Adrenal gland (tissue), 5 donors: Measurements from ENCODE around the gene RAB11FIP2.

Experiments used
- CTCF ChIP-seq, 6 experiments: fragments of 450-650 bp in 4 of 6; fragments of 200-600 bp in 2 of 6; sonication (generic) in 1 of 6; IDR thresholded peaks; 1 replicate in 5 of 6; 2 replicates in 1 of 6; pipeline versions ENCODE4 v1.5.1 to v1.8.0; 2016 to 2021; ENCODE audit warnings: antibody characterized with exemption in 6 of 6, mild to moderate bottlenecking in 2 of 6, moderate library complexity in 1 of 6
- POLR2A ChIP-seq, 2 donors: fragments of 450-650 bp; IDR thresholded peaks; one replicate each; pipeline ENCODE4 v1.6.1; 2017; ENCODE audit warnings: antibody characterized with exemption in 2 of 2, mild to moderate bottlenecking in 2 of 2, moderate library complexity in 1 of 2
- donor health status: DM: no; HTN: no; CAD: no.

DNA sequence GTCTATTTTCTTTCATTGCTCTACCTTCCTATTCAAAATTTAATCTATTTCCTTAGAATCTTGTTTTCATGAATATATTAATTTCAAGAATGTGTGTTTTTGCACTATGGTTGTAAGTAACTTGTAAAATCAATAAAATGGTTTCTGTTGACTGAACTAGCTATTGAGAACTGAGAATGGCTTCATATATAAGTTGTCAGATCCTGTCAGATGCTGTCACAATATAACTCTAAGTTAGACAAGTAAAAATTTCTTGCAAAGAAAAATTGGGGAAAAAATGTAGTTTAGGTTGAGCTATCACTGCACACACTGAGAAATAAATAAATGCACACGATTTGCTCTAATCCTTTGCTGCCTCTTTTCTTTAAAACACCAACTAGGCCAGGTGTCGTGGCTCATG, 89.8 kb downstream of the RAB11FIP2 start:
- TF ChIP-seq POLR2A (IDR thresholded peaks at IDR 0.05) (no peak), CTCF (IDR thresholded peaks at IDR 0.05) (no peak)
